ENCODE measurements around the gene THRB.

THRB gene

GRCh38 chr3:24370352-24371090, 124.1 kb downstream of the THRB start:
- H3K36me3 Mint-ChIP-seq (ENCODE audit: insufficient read depth) = no peaks in the 10 kb centered on the region
- H3K9me3 Mint-ChIP-seq = peaks cover 10% of the 10 kb centered on the region
- no peaks in the 10 kb centered on the region for H3K4me1 Mint-ChIP-seq
- no peak for ATAC-seq (replicated peaks; ENCODE audit: extremely low read depth, poor library complexity, severe bottlenecking)
- no peak for DNase-seq (ENCODE audit: low spot score in 2 of 2)
- no peak overlapping the region for H3K4me3 Mint-ChIP-seq
- no peaks in the 10 kb centered on the region for H3K27me3 Mint-ChIP-seq
- H3K27ac Mint-ChIP-seq (ENCODE audit: low read depth) = no peak overlapping the region

GRCh38 chr3:24368605-24369004, 126.0 kb downstream of the THRB start:
- Mint-ChIP-seq H3K4me3 (no peak overlapping the region), H3K27me3 (no peaks in the 10 kb centered on the region), H3K9me3 (peaks cover 10% of the 10 kb centered on the region), H3K4me1 (no peaks in the 10 kb centered on the region), H3K27ac (ENCODE audit: low read depth) (no peak overlapping the region), H3K36me3 (ENCODE audit: insufficient read depth) (no peaks in the 10 kb centered on the region)
- ATAC-seq (replicated peaks; ENCODE audit: extremely low read depth, poor library complexity, severe bottlenecking) (no peak), DNase-seq (ENCODE audit: low spot score in 2 of 2) (no peak)

GRCh38 chr3:24367664-24368264, 126.9 kb downstream of the THRB start:
- Mint-ChIP-seq H3K36me3 (ENCODE audit: insufficient read depth) (no peaks in the 10 kb centered on the region), H3K9me3 (peaks cover 10% of the 10 kb centered on the region), H3K27ac (ENCODE audit: low read depth) (no peak overlapping the region), H3K4me1 (no peaks in the 10 kb centered on the region), H3K4me3 (no peak overlapping the region), H3K27me3 (no peaks in the 10 kb centered on the region)
- ATAC-seq (replicated peaks; ENCODE audit: extremely low read depth, poor library complexity, severe bottlenecking) (no peak), DNase-seq (ENCODE audit: low spot score in 2 of 2) (no peak)

- Mint-ChIP-seq H3K4me3 (no peak overlapping the region), H3K27ac (ENCODE audit: low read depth) (no peak overlapping the region), H3K9me3 (peaks cover 10% of the 10 kb centered on the region), H3K36me3 (ENCODE audit: insufficient read depth) (no peaks in the 10 kb centered on the region), H3K4me1 (no peaks in the 10 kb centered on the region), H3K27me3 (no peaks in the 10 kb centered on the region)
- ATAC-seq (replicated peaks; ENCODE audit: extremely low read depth, poor library complexity, severe bottlenecking) = no peak
- no peak for DNase-seq (ENCODE audit: low spot score in 2 of 2)
Measured at GRCh38 chr3:24367216-24367615, 127.4 kb downstream of the THRB start.

- DNase-seq (ENCODE audit: low spot score in 2 of 2) = no peak
- no peak overlapping the region for H3K27ac Mint-ChIP-seq (ENCODE audit: low read depth)
- no peaks in the 10 kb centered on the region for H3K36me3 Mint-ChIP-seq (ENCODE audit: insufficient read depth)
- H3K4me3 Mint-ChIP-seq = no peak overlapping the region
- H3K9me3 Mint-ChIP-seq = peaks cover 10% of the 10 kb centered on the region
- ATAC-seq (replicated peaks; ENCODE audit: extremely low read depth, poor library complexity, severe bottlenecking) = no peak
- no peaks in the 10 kb centered on the region for H3K4me1 Mint-ChIP-seq
- no peaks in the 10 kb centered on the region for H3K27me3 Mint-ChIP-seq
Measured at GRCh38 chr3:24365168-24365567, 129.5 kb downstream of the THRB start.

- Mint-ChIP-seq H3K4me3 (no peak overlapping the region), H3K36me3 (ENCODE audit: insufficient read depth) (no peaks in the 10 kb centered on the region), H3K27me3 (no peaks in the 10 kb centered on the region), H3K27ac (ENCODE audit: low read depth) (no peak overlapping the region), H3K4me1 (no peaks in the 10 kb centered on the region), H3K9me3 (peaks cover 10% of the 10 kb centered on the region)
- DNase-seq (ENCODE audit: low spot score in 2 of 2) = no peak
- ATAC-seq (replicated peaks; ENCODE audit: extremely low read depth, poor library complexity, severe bottlenecking) = no peak
Measured at GRCh38 chr3:24364359-24364758, 130.3 kb downstream of the THRB start.

GRCh38 chr3:24363242-24363641, 131.4 kb downstream of the THRB start:
- Mint-ChIP-seq H3K9me3 (peaks cover 5% of the 10 kb centered on the region), H3K27ac (ENCODE audit: low read depth) (no peak overlapping the region), H3K27me3 (no peaks in the 10 kb centered on the region), H3K36me3 (ENCODE audit: insufficient read depth) (no peaks in the 10 kb centered on the region), H3K4me3 (no peak overlapping the region), H3K4me1 (no peaks in the 10 kb centered on the region)
- ATAC-seq (replicated peaks; ENCODE audit: extremely low read depth, poor library complexity, severe bottlenecking) (no peak), DNase-seq (ENCODE audit: low spot score in 2 of 2) (no peak)

GRCh38 chr3:24361623-24362022, 133.0 kb downstream of the THRB start:
- ATAC-seq (replicated peaks; ENCODE audit: extremely low read depth, poor library complexity, severe bottlenecking) (no peak), DNase-seq (ENCODE audit: low spot score in 2 of 2) (no peak)
- H3K36me3 Mint-ChIP-seq (ENCODE audit: insufficient read depth) = no peaks in the 10 kb centered on the region
- H3K9me3 Mint-ChIP-seq = no peaks in the 10 kb centered on the region
- H3K27ac Mint-ChIP-seq (ENCODE audit: low read depth) = no peak overlapping the region
- no peak overlapping the region for H3K4me3 Mint-ChIP-seq
- no peaks in the 10 kb centered on the region for H3K4me1 Mint-ChIP-seq
- H3K27me3 Mint-ChIP-seq = no peaks in the 10 kb centered on the region

GRCh38 chr3:24360957-24361356, 133.7 kb downstream of the THRB start:
- H3K36me3 Mint-ChIP-seq (ENCODE audit: insufficient read depth) = no peaks in the 10 kb centered on the region
- H3K9me3 Mint-ChIP-seq = no peaks in the 10 kb centered on the region
- no peak overlapping the region for H3K27ac Mint-ChIP-seq (ENCODE audit: low read depth)
- H3K4me1 Mint-ChIP-seq = no peaks in the 10 kb centered on the region
- H3K27me3 Mint-ChIP-seq = no peaks in the 10 kb centered on the region
- ATAC-seq (replicated peaks; ENCODE audit: extremely low read depth, poor library complexity, severe bottlenecking) (no peak), DNase-seq (ENCODE audit: low spot score in 2 of 2) (no peak)
- no peak overlapping the region for H3K4me3 Mint-ChIP-seq

GRCh38 chr3:24359645-24360462, 134.8 kb downstream of the THRB start:
- Mint-ChIP-seq H3K9me3 (no peaks in the 10 kb centered on the region), H3K4me3 (no peak overlapping the region), H3K27ac (ENCODE audit: low read depth) (no peak overlapping the region), H3K4me1 (no peaks in the 10 kb centered on the region), H3K27me3 (no peaks in the 10 kb centered on the region), H3K36me3 (ENCODE audit: insufficient read depth) (no peaks in the 10 kb centered on the region)
- no peak for DNase-seq (ENCODE audit: low spot score in 2 of 2)
- no peak for ATAC-seq (replicated peaks; ENCODE audit: extremely low read depth, poor library complexity, severe bottlenecking)

- no peaks in the 10 kb centered on the region for H3K27me3 Mint-ChIP-seq
- no peak overlapping the region for H3K4me3 Mint-ChIP-seq
- no peak for ATAC-seq (replicated peaks; ENCODE audit: extremely low read depth, poor library complexity, severe bottlenecking)
- no peaks in the 10 kb centered on the region for H3K36me3 Mint-ChIP-seq (ENCODE audit: insufficient read depth)
- H3K27ac Mint-ChIP-seq (ENCODE audit: low read depth) = no peak overlapping the region
- H3K4me1 Mint-ChIP-seq = no peaks in the 10 kb centered on the region
- no peaks in the 10 kb centered on the region for H3K9me3 Mint-ChIP-seq
- no peak for DNase-seq (ENCODE audit: low spot score in 2 of 2)
Measured at GRCh38 chr3:24359102-24359501, 135.5 kb downstream of the THRB start.

GRCh38 chr3:24357635-24358034, 137.0 kb downstream of the THRB start:
- Mint-ChIP-seq H3K4me3 (no peak overlapping the region), H3K27me3 (no peaks in the 10 kb centered on the region), H3K9me3 (no peaks in the 10 kb centered on the region), H3K36me3 (ENCODE audit: insufficient read depth) (no peaks in the 10 kb centered on the region), H3K27ac (ENCODE audit: low read depth) (no peak overlapping the region), H3K4me1 (no peaks in the 10 kb centered on the region)
- no peak for DNase-seq (ENCODE audit: low spot score in 2 of 2)
- no peak for ATAC-seq (replicated peaks; ENCODE audit: extremely low read depth, poor library complexity, severe bottlenecking)

- no peaks in the 10 kb centered on the region for H3K27me3 Mint-ChIP-seq
- H3K27ac Mint-ChIP-seq (ENCODE audit: low read depth) = no peak overlapping the region
- no peaks in the 10 kb centered on the region for H3K9me3 Mint-ChIP-seq
- ATAC-seq (replicated peaks; ENCODE audit: extremely low read depth, poor library complexity, severe bottlenecking) (no peak), DNase-seq (ENCODE audit: low spot score in 2 of 2) (no peak)
- peaks cover 1% of the 10 kb centered on the region for H3K36me3 Mint-ChIP-seq (ENCODE audit: insufficient read depth)
- H3K4me3 Mint-ChIP-seq = no peak overlapping the region
- no peaks in the 10 kb centered on the region for H3K4me1 Mint-ChIP-seq
Measured at GRCh38 chr3:24355806-24356205, 138.8 kb downstream of the THRB start.

Measured in central memory CD8-positive, alpha-beta T cell (primary cell).